Ishikawa (cell line): ENCODE measurements around the gene RNF121.

Experiments
- CREB1 ChIP-seq: IDR thresholded peaks from 2 replicates; pipeline ENCODE4 v1.6.1; 2012; ENCODE audit warnings: low read depth
- EGR1 ChIP-seq: IDR thresholded peaks from 2 replicates; pipeline ENCODE4 v1.6.1; 2012
- FOXM1 ChIP-seq: IDR thresholded peaks from 2 replicates; pipeline ENCODE4 v1.6.1; 2012; ENCODE audit warnings: low read depth, borderline replicate concordance
- TF ChIP-seq, protein P1 (sequence below): IDR thresholded peaks from 2 replicates; pipeline ENCODE4 v1.6.1; 2012; ENCODE audit warnings: low read depth, mild to moderate bottlenecking

DNA sequence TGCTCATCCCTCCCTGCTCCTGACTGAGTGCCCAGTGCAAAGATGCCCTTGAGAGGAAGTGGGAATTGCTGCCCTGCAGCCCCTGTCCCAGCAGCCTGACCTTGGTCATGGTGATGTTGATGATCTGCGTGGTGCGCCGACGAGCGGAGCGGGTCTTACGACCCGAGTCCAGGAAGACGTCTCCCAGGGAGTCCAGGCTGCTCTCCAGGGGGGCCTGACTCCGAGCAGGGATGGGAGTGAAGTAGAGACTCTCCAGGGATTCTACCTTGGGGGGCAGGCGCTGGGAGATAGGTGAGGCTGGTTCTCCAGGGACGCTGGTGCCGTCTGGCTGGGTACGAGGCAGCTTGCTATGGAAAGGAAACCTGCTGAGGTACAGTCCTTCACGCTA is 78.2 kb downstream of the RNF121 start:
- TF ChIP-seq EGR1, result no peak
- TF ChIP-seq CREB1, result no peak
- TF ChIP-seq, protein P1, sequence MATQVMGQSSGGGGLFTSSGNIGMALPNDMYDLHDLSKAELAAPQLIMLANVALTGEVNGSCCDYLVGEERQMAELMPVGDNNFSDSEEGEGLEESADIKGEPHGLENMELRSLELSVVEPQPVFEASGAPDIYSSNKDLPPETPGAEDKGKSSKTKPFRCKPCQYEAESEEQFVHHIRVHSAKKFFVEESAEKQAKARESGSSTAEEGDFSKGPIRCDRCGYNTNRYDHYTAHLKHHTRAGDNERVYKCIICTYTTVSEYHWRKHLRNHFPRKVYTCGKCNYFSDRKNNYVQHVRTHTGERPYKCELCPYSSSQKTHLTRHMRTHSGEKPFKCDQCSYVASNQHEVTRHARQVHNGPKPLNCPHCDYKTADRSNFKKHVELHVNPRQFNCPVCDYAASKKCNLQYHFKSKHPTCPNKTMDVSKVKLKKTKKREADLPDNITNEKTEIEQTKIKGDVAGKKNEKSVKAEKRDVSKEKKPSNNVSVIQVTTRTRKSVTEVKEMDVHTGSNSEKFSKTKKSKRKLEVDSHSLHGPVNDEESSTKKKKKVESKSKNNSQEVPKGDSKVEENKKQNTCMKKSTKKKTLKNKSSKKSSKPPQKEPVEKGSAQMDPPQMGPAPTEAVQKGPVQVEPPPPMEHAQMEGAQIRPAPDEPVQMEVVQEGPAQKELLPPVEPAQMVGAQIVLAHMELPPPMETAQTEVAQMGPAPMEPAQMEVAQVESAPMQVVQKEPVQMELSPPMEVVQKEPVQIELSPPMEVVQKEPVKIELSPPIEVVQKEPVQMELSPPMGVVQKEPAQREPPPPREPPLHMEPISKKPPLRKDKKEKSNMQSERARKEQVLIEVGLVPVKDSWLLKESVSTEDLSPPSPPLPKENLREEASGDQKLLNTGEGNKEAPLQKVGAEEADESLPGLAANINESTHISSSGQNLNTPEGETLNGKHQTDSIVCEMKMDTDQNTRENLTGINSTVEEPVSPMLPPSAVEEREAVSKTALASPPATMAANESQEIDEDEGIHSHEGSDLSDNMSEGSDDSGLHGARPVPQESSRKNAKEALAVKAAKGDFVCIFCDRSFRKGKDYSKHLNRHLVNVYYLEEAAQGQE, result no peak
- no peak for TF ChIP-seq FOXM1
